ENCODE results near the gene SESTD1. TPM values are rescaled to one million over a fixed set of nuclear protein-coding genes. Genes with fewer than 3 reads are reported as not detected.
A peak's percentile ranks its signal among the peaks of the same experiment; 100 is the strongest.

SESTD1 gene
- total and polyA plus RNA-seq, 2 donors: 41.1 to 81.0 TPM

DNA sequence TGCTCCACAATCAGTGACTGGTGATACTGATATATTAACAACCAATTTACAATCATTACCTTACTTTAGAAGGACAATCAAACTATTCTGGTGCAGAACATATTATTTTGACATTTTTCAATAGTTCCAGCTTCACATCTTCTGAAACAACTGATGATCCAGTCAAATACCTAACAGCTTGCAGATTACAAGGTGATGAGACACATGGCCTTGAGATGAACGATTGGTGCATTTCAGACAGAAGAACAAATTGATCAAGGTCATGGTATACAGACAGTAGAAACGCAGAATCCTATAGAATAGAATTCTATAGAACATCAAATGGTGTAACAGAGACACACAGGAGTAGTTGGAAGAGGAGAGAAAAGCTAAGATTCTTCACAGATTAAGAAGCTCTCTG is 24.8 kb downstream of the SESTD1 start:
- no peaks in the 10 kb centered on the region for H3K4me1 ChIP-seq (ENCODE audit: insufficient read depth)
- no peak for DNase-seq (ENCODE audit: extremely low spot score)
- H3K4me3 ChIP-seq (ENCODE audit: low read depth, low read length): no peak overlapping the region
- WGBS: 77% methylated on average over 2 of the region's 2 CpGs
- no peaks in the 10 kb centered on the region for H3K36me3 ChIP-seq (ENCODE audit: insufficient read depth)
- no peak overlapping the region for H3K27ac ChIP-seq (ENCODE audit: low read depth)

DNA sequence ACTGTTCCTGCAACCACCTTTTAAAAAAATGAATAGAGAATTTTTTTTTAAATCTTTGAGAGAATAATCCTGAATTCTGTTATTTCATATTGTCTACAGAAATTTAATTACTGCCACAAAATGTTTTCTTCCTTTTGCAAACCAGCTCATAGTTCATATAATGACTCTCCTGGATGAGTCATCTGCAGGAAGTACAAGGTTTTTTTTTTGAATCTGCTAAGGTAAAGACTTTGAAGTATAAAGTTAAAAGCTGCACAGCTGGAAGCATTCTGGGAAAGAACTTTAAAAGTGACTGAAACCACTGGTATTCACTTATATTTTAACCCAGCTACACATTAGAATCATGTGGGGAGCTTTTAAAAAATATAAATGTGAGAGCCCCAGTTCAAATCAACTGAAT is 25.4 kb downstream of the SESTD1 start:
- Histone ChIP-seq H3K4me1 (ENCODE audit: insufficient read depth) (no peaks in the 10 kb centered on the region), H3K4me3 (ENCODE audit: low read depth, low read length) (no peak overlapping the region), H3K36me3 (ENCODE audit: insufficient read depth) (no peaks in the 10 kb centered on the region), H3K27ac (ENCODE audit: low read depth) (no peak overlapping the region)
- no peak for DNase-seq (ENCODE audit: extremely low spot score)

DNA sequence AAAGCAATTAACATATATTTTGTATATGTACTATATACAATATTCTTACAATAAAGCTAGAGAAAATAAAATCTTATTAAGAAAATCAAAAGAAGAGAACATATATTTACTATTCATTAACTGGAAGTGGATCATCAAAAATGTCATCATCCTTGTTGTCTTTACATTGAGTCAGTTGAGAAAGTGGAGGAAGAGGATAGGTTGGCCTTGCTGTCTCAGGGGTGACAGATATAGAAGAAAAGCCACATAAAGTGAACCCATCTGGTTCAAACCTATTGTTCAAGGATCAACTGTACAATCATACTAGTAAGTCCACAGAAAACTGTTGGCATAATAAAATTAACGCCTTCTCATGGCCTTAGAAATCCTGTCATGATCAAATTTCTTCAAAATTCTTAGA is 26.6 kb downstream of the SESTD1 start:
- 90% methylated on average over 1 of the region's 1 CpG for WGBS
- DNase-seq (ENCODE audit: extremely low spot score): no peak
- H3K27ac ChIP-seq (ENCODE audit: low read depth): no peak overlapping the region
- no peaks in the 10 kb centered on the region for H3K36me3 ChIP-seq (ENCODE audit: insufficient read depth)
- H3K4me3 ChIP-seq (ENCODE audit: low read depth, low read length): no peak overlapping the region
- no peaks in the 10 kb centered on the region for H3K4me1 ChIP-seq (ENCODE audit: insufficient read depth)

DNA sequence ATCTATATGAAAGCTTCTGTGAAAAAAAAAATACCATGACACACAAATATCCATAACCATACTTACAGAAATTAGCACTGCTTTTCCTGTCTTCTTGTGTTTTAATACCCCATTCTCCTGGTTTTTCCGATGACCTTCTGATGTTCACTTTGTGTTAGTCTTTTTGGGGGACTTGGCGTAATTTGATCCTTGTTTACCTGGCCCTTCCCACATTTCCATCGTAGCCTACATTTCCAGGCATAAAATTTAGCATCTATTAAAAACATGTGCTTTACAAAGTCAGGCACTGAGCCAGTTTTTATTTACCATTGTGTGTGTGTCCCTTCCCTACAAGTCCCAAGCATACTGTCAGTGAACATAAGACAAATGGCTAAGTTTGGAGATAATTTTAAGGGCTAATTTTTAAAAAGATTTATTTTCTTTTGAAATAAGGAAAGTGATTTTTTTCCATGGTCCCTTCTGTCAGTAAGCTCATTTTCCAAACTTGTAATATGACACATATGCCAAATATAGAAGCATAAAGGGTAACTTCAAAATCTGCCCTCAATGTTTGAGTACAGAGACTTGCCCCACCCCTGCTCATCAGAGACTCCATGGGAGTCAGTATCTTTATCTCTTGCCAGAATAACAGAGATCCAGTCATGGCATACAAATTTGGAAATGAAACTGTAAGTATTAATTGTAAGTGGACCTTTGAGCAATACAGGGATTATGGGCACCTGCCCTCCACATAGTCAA is 27.3 kb downstream of the SESTD1 start:
- 67% methylated on average over 3 of the region's 3 CpGs for WGBS
- Histone ChIP-seq H3K27ac (ENCODE audit: low read depth) (no peak overlapping the region), H3K4me1 (ENCODE audit: insufficient read depth) (no peaks in the 10 kb centered on the region), H3K36me3 (ENCODE audit: insufficient read depth) (no peaks in the 10 kb centered on the region), H3K4me3 (ENCODE audit: low read depth, low read length) (no peak overlapping the region)
- no peak for DNase-seq (ENCODE audit: extremely low spot score)

DNA sequence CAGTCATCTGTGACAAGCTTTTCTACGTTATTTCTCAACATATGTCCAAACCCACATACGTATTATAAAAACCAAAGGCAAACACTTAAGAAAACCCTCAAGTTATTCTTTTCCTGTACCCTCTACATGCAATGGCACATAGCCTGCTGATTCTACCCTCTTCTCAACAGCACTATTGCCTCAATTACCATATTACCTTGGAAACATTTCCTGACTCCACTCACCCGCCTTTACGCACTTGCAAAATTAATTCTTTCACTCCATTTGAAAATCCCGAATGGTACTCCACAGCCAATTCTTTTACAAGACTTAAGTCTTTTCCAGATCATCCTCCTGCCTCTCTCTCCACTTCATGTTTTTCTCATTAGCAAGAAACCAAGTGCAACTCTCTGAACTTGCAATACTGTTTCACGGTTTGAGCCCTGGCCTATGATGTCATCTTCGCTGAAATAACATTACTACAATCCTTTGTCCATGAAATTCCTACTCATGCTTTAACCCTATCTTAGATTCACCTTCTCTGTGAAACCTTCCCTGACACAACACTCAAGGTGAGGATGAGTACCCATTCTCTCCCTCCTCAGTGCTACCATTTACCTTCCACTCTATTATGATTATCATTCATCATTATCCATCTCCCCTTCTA is 29.0 kb downstream of the SESTD1 start:
- no peak for DNase-seq (ENCODE audit: extremely low spot score)
- Histone ChIP-seq H3K4me1 (ENCODE audit: insufficient read depth) (no peaks in the 10 kb centered on the region), H3K36me3 (ENCODE audit: insufficient read depth) (no peaks in the 10 kb centered on the region), H3K27ac (ENCODE audit: low read depth) (no peak overlapping the region), H3K4me3 (ENCODE audit: low read depth, low read length) (no peak overlapping the region)
- 90% methylated on average over 7 of the region's 7 CpGs for WGBS

DNA sequence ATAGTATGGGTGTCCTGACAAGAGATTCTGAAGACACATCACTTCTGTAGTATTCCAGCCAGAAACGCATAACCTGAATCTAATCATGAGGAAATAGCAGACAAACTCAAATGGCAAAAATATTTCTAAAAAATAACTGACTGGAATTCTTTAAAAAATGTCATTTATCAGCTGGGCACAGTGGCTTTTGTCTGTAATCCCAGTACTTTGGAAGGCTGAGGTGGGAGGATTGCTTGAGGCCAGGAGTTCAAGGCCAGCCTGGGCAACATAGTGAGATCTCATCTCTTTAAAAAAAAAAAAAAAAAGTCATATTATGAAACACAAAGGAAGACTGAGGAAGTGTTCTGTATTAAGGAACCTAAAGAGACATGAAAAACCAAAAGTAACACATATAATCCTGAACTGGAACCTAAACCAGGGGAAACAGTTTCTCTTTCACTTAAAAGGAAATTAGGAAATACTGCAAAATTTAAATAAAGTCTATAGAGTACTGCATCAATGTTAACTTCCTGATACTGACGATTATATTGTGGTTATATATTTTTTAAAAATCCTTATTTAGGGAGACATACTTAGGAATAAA is 29.9 kb downstream of the SESTD1 start:
- Histone ChIP-seq H3K4me1 (ENCODE audit: insufficient read depth) (no peaks in the 10 kb centered on the region), H3K27ac (ENCODE audit: low read depth) (no peak overlapping the region), H3K36me3 (ENCODE audit: insufficient read depth) (no peaks in the 10 kb centered on the region), H3K4me3 (ENCODE audit: low read depth, low read length) (no peak overlapping the region)
- DNase-seq (ENCODE audit: extremely low spot score): no peak
- 83% methylated on average over 2 of the region's 2 CpGs for WGBS

DNA sequence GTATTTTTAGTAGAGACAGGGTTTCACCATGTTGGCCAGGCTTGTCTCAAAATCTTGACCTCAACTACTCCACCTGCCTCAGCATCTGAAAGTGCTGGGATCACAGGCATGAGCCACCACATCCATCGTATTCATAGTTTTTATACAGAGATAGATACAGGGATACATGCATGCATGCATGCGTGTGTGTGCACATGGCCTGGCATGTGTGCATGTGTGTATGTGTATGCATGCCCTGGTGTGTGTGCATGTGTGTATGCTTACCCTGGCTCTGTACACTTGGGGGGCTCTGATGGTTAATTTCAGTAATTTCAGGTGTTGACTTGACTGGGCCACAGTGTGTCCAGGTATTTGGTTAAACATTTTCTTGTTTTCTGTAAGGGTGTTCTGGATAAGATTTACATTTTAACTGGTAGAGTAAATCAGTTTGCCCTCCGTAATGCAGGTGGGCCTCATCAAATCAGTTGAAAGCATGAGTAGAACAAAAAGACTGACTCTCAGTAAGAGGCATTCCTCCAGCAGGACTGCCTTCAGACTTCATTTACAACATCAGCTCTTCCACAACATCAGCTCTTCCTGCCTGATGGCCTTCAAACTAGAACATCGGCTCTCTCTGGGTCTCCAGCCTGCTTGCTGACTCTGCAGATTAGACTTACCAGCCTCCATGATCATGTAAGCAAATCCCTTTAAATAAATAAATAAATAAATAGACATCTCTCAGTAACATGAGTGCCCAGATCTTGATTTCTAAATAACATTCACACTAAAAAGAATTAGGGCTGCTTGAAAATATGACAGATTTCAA is 30.8 kb downstream of the SESTD1 start:
- no peak overlapping the region for H3K4me3 ChIP-seq (ENCODE audit: low read depth, low read length)
- H3K36me3 ChIP-seq (ENCODE audit: insufficient read depth): no peaks in the 10 kb centered on the region
- 95% methylated on average over 4 of the region's 4 CpGs for WGBS
- no peak for DNase-seq (ENCODE audit: extremely low spot score)
- no peak overlapping the region for H3K27ac ChIP-seq (ENCODE audit: low read depth)
- no peaks in the 10 kb centered on the region for H3K4me1 ChIP-seq (ENCODE audit: insufficient read depth)

DNA sequence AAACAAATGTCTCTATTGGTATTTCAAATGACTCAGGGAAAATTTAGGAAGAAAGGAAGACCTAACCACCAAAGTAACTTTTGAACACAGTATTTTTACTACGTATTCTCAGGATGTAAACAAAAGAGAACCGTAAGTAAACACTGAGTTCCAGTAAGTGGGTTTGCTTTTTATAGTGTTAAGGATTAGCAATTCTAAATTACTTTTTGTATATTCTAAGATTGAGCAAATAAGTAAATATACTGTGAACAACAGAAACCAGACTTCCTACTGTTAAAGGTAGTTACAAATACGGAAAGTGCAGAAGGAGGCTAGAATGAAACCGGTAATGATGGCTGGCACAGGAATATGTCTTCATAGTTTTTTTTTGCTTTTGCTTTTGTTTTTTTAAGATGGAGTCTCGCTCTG is 31.5 kb downstream of the SESTD1 start:
- H3K4me3 ChIP-seq (ENCODE audit: low read depth, low read length): no peak overlapping the region
- no peaks in the 10 kb centered on the region for H3K4me1 ChIP-seq (ENCODE audit: insufficient read depth)
- WGBS: 69% methylated on average over 5 of the region's 5 CpGs
- H3K36me3 ChIP-seq (ENCODE audit: insufficient read depth): no peaks in the 10 kb centered on the region
- DNase-seq (ENCODE audit: extremely low spot score): no peak
- no peak overlapping the region for H3K27ac ChIP-seq (ENCODE audit: low read depth)

DNA sequence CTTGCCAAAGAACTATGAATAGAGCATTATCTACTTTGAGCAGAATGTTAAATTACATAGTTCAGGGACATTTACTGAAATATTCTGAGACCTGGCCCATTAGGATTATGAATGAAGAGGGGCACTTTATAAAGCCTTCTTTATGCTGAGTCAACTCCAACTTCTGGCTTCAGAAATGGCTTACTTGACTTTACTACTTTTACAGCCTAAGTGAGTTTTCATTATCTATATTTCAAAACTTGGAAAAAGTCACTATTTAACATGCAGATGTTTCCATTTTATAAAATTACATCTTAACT is 37.7 kb downstream of the SESTD1 start:
- no peak for DNase-seq (ENCODE audit: extremely low spot score)
- H3K36me3 ChIP-seq (ENCODE audit: insufficient read depth): no peaks in the 10 kb centered on the region
- no peaks in the 10 kb centered on the region for H3K4me1 ChIP-seq (ENCODE audit: insufficient read depth)
- no peak overlapping the region for H3K27ac ChIP-seq (ENCODE audit: low read depth)
- no peak overlapping the region for H3K4me3 ChIP-seq (ENCODE audit: low read depth, low read length)

DNA sequence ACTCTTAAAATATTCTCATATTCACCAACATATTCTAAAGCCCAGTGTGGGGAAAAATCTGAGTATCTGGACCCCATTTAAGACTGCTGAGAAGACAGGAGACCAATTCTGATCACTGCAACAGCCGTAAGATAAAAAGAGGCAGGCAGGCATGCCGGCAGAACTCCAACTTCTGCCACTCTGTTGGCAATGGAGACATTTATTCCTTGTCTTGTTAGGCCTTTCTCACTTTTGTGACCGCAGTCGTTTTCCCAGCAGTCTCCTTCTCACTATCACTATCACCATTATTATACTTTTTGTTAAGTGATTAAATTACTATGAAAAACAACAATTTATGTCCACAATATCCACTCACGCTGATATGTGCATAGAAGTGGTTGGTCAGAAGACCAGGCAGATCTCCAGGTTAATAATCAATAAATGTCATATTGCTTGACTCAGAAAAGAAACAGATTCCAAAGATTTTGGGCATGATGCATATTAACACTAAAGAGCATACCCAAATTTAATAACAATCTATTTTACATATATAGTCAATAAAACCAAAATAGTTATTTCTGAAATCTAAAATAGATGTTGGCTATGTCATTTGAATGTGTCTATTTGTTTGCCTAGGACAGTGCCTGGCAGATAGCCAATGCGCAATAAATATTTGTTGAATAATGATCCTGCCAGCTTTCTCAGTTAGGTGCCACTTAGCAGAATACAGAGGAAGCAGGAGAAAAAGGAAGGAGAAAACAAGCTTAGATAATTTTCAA is 38.2 kb downstream of the SESTD1 start:
- DNase-seq (ENCODE audit: extremely low spot score): no peak
- 82% methylated on average over 6 of the region's 6 CpGs for WGBS
- no peak overlapping the region for H3K4me3 ChIP-seq (ENCODE audit: low read depth, low read length)
- H3K4me1 ChIP-seq (ENCODE audit: insufficient read depth): no peaks in the 10 kb centered on the region
- H3K27ac ChIP-seq (ENCODE audit: low read depth): no peak overlapping the region
- H3K36me3 ChIP-seq (ENCODE audit: insufficient read depth): no peaks in the 10 kb centered on the region

DNA sequence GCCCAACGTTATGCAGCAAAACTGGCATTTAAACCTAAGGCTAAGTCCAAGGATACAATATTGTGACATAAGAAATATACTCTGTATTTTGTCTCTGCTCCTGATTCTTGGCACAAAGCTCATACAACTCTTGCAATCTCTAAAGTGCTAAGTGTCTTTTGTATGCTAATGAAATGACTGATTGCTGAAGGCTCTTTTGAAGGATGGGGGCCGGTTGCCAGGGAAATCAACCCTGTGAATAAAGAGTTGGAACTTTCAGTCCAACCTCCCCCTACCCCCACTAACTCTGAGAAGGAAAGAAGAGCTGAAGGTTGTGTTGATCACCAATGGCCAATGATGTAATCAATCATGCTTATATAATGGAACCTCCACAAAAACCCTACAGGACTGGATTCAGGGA is 40.3 kb downstream of the SESTD1 start:
- no peak overlapping the region for H3K27ac ChIP-seq (ENCODE audit: low read depth)
- H3K36me3 ChIP-seq (ENCODE audit: insufficient read depth): no peaks in the 10 kb centered on the region
- no peak overlapping the region for H3K4me3 ChIP-seq (ENCODE audit: low read depth, low read length)
- DNase-seq (ENCODE audit: extremely low spot score): no peak
- H3K4me1 ChIP-seq (ENCODE audit: insufficient read depth): no peaks in the 10 kb centered on the region
- 67% methylated on average over 2 of the region's 2 CpGs for WGBS

DNA sequence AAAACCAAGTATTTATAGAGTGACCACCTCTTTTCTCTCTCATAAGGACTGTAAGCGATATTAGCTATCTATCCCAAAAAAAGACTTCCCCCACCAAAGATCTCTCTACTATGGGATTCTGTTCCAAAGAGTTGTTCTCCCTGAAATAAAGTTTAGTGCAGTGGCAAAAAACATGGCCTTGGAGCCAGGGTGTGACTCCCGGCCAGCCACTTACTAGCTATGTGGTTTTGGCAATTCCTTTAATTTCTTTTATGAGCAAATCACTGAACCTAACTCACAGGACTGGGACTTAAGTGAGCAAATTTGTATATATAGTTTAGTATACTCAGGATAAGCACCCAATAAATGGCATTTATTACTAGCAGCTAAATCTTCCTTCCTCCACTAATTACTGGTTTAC is 42.6 kb downstream of the SESTD1 start:
- H3K27ac ChIP-seq (ENCODE audit: low read depth): no peak overlapping the region
- H3K4me3 ChIP-seq (ENCODE audit: low read depth, low read length): no peak overlapping the region
- DNase-seq (ENCODE audit: extremely low spot score): no peak
- H3K4me1 ChIP-seq (ENCODE audit: insufficient read depth): no peaks in the 10 kb centered on the region
- H3K36me3 ChIP-seq (ENCODE audit: insufficient read depth): no peaks in the 10 kb centered on the region
- 71% methylated on average over 2 of the region's 2 CpGs for WGBS

DNA sequence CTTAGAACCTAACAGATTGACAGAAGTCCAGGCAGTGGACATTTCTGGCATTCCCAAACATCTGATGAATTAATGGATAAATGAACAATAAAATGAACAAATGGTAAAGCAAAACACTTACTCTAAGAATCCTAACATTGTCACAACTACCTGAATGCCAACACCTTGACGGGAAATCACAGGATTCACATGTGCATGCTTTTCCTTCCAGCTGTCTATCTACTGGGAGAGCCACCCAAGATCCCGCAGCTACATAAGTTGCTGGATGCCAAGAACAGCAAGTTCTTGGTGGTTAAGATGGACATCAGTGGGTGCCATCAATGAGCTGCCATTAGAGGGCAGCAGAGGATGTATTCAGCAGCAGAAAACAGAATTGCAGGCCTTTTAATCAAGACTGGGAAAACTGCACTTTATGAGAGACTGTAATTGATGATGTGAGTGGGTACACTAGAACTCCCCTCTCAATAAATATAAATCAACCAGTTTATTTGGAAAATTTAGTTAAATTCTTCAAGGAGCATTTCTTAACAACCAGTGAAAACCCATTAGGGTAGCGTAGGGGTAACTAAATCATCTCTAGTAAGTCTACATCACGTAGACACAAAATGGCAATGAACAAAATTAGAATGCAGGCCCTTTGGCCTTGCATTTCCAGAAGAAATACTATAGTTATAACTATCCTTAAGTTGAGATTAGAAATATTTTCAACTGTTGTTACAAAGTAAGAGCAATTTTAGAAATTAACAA is 45.6 kb downstream of the SESTD1 start:
- no peak overlapping the region for H3K4me3 ChIP-seq (ENCODE audit: low read depth, low read length)
- 61% methylated on average over 4 of the region's 4 CpGs for WGBS
- DNase-seq (ENCODE audit: extremely low spot score): peak; percentile 33
- no peaks in the 10 kb centered on the region for H3K4me1 ChIP-seq (ENCODE audit: insufficient read depth)
- no peak overlapping the region for H3K27ac ChIP-seq (ENCODE audit: low read depth)
- no peaks in the 10 kb centered on the region for H3K36me3 ChIP-seq (ENCODE audit: insufficient read depth)

Data from urinary bladder (tissue), 4 donors.